GM19397 (cell line): Measurements from ENCODE around the gene PGM1.
"Not testable (repeated sequence)": the region's sequence is repeated elsewhere in the genome, so short reads cannot be mapped to it uniquely, and the experiment has no call there.

ENCODE experiments used
- ATAC-seq: cut with Tn5 transposase; IDR thresholded peaks from one replicate; pipeline ENCODE4 v1.9.1; 2021; ENCODE audit warnings: mild to moderate bottlenecking, moderate library complexity; ENCODE audit not compliant: unreplicated experiment

The PGM1 gene

GRCh38 chr1:63593303-63593885 lies at the start of gene PGM1:
Gene PGM1, plus strand, starts transcription at chr1:63593411. Its CDS starts 78 bp downstream, at chr1:63593489.
- ATAC-seq, result peak; percentile 86

GRCh38 chr1:63545780-63546179 lies 47.4 kb upstream of the PGM1 start:
- no peak for ATAC-seq

GRCh38 chr1:63547621-63548294 lies 45.5 kb upstream of the PGM1 start:
- ATAC-seq, result no peak

- ATAC-seq, result no peak
Measured at GRCh38 chr1:63548303-63548702, 44.9 kb upstream of the PGM1 start.

GRCh38 chr1:63548877-63549276 lies 44.3 kb upstream of the PGM1 start:
- ATAC-seq, result no peak

- ATAC-seq, result no peak
Measured at GRCh38 chr1:63555480-63555879, 37.7 kb upstream of the PGM1 start.

- ATAC-seq, result no peak
Measured at GRCh38 chr1:63557365-63557987, 35.7 kb upstream of the PGM1 start.

GRCh38 chr1:63559357-63559756 lies 33.9 kb upstream of the PGM1 start:
- ATAC-seq, result no peak

- no peak for ATAC-seq
Measured at GRCh38 chr1:63563745-63564144, 29.5 kb upstream of the PGM1 start.

- ATAC-seq, result no peak
Measured at GRCh38 chr1:63569068-63569467, 24.1 kb upstream of the PGM1 start.

- no peak for ATAC-seq
Measured at GRCh38 chr1:63569640-63570316, 23.4 kb upstream of the PGM1 start.

GRCh38 chr1:63572686-63573085 lies 20.5 kb upstream of the PGM1 start:
- not testable (repeated sequence) for ATAC-seq

GRCh38 chr1:63574203-63574796 lies 18.9 kb upstream of the PGM1 start:
- not testable (repeated sequence) for ATAC-seq

- no peak for ATAC-seq
Measured at GRCh38 chr1:63575340-63575826, 17.8 kb upstream of the PGM1 start.

GRCh38 chr1:63586326-63586725 lies 6.9 kb upstream of the PGM1 start:
- not testable (repeated sequence) for ATAC-seq

- no peak for ATAC-seq
Measured at GRCh38 chr1:63590166-63590560, 3.0 kb upstream of the PGM1 start.

- no peak for ATAC-seq
Measured at GRCh38 chr1:63592536-63593302, 492 bp upstream of the PGM1 start.

GRCh38 chr1:63593886-63594605 lies 835 bp downstream of the PGM1 start:
- ATAC-seq, result peak; percentile 48

GRCh38 chr1:63595435-63595834 lies 2.2 kb downstream of the PGM1 start:
- no peak for ATAC-seq

- no peak for ATAC-seq
Measured at GRCh38 chr1:63599799-63600198, 6.6 kb downstream of the PGM1 start.
